Measurements from ENCODE around the gene TFAP2E.

The TFAP2E gene

GRCh38 chr1:35570589-35571137 is 2.5 kb upstream of the TFAP2E start:
- Histone ChIP-seq H3K4me3 (ENCODE audit: low read length, poor library complexity, severe bottlenecking) (no peak overlapping the region), H3K4me2 (ENCODE audit: low read depth, low read length, poor library complexity, severe bottlenecking) (no peak overlapping the region), H3K9ac (ENCODE audit: low read depth, low read length, poor library complexity, severe bottlenecking) (no peak overlapping the region)

GRCh38 chr1:35571263-35571662 is 1.9 kb upstream of the TFAP2E start:
- peaks cover 3% of the 10 kb centered on the region; the same call in 1 of the 2 replicates for H3K79me2 ChIP-seq (ENCODE audit: insufficient read depth, low read length)
- H3F3A ChIP-seq (ENCODE audit: low read depth): no peaks in the 10 kb centered on the region
- no peak overlapping the region for H3K4me3 ChIP-seq (ENCODE audit: low read length, poor library complexity, severe bottlenecking)
- no peak for TF ChIP-seq EZH2phosphoT487 (IDR thresholded peaks at IDR 0.05; ENCODE audit: borderline replicate concordance)
- H3K27me3 ChIP-seq (ENCODE audit: insufficient read depth, low read length, poor library complexity, severe bottlenecking): no peaks in the 10 kb centered on the region
- H3K4me2 ChIP-seq (ENCODE audit: low read depth, low read length, poor library complexity, severe bottlenecking): no peak overlapping the region
- peaks cover 8% of the 10 kb centered on the region for H3K4me1 ChIP-seq (ENCODE audit: insufficient read depth, low read length, poor library complexity, severe bottlenecking)
- H3K9me3 ChIP-seq (ENCODE audit: insufficient read depth, low read depth, low read length): no peaks in the 10 kb centered on the region
- H3K9me2 ChIP-seq (replicated peaks; ENCODE audit: low read depth, low read length): no peaks in the 10 kb centered on the region
- no peaks in the 10 kb centered on the region for H3K36me3 ChIP-seq (ENCODE audit: insufficient read depth, low read length)
- H4K20me1 ChIP-seq (ENCODE audit: insufficient read depth, low read length, poor library complexity, severe bottlenecking): no peaks in the 10 kb centered on the region
- H2AFZ ChIP-seq (ENCODE audit: low read length): no peak overlapping the region
- no peak overlapping the region for H3K9ac ChIP-seq (ENCODE audit: low read depth, low read length, poor library complexity, severe bottlenecking)

More at GRCh38 chr1:35570589-35571137, 2.5 kb upstream of the TFAP2E start:
- Histone ChIP-seq H3K9me3 (ENCODE audit: insufficient read depth, low read depth, low read length) (no peaks in the 10 kb centered on the region), H2AFZ (ENCODE audit: low read length) (no peak overlapping the region), H3K9me2 (replicated peaks; ENCODE audit: low read depth, low read length) (no peaks in the 10 kb centered on the region), H3F3A (ENCODE audit: low read depth) (no peaks in the 10 kb centered on the region), H3K27me3 (ENCODE audit: insufficient read depth, low read length, poor library complexity, severe bottlenecking) (no peaks in the 10 kb centered on the region), H3K36me3 (ENCODE audit: insufficient read depth, low read length) (no peaks in the 10 kb centered on the region), H3K4me1 (ENCODE audit: insufficient read depth, low read length, poor library complexity, severe bottlenecking) (peaks cover 2% of the 10 kb centered on the region), H4K20me1 (ENCODE audit: insufficient read depth, low read length, poor library complexity, severe bottlenecking) (no peaks in the 10 kb centered on the region), H3K79me2 (ENCODE audit: insufficient read depth, low read length) (no peaks in the 10 kb centered on the region)
- TF ChIP-seq EZH2phosphoT487 (IDR thresholded peaks at IDR 0.05; ENCODE audit: borderline replicate concordance) (no peak), CTCF (conservative IDR thresholded peaks at IDR 0.05; ENCODE audit: low read length) (no peak)

GRCh38 chr1:35572296-35572695 is 818 bp upstream of the TFAP2E start:
- Histone ChIP-seq H3K36me3 (ENCODE audit: insufficient read depth, low read length) (no peaks in the 10 kb centered on the region), H3K4me1 (ENCODE audit: insufficient read depth, low read length, poor library complexity, severe bottlenecking) (peaks cover 16% of the 10 kb centered on the region), H3K9me3 (ENCODE audit: insufficient read depth, low read depth, low read length) (no peaks in the 10 kb centered on the region), H3K9me2 (replicated peaks; ENCODE audit: low read depth, low read length) (no peaks in the 10 kb centered on the region), H3K4me2 (ENCODE audit: low read depth, low read length, poor library complexity, severe bottlenecking) (no peak overlapping the region), H2AFZ (ENCODE audit: low read length) (no peak overlapping the region), H3K4me3 (ENCODE audit: low read length, poor library complexity, severe bottlenecking) (no peak overlapping the region), H3K9ac (ENCODE audit: low read depth, low read length, poor library complexity, severe bottlenecking) (no peak overlapping the region), H3K27me3 (ENCODE audit: insufficient read depth, low read length, poor library complexity, severe bottlenecking) (no peaks in the 10 kb centered on the region), H4K20me1 (ENCODE audit: insufficient read depth, low read length, poor library complexity, severe bottlenecking) (no peaks in the 10 kb centered on the region), H3K79me2 (ENCODE audit: insufficient read depth, low read length) (peaks cover 13% of the 10 kb centered on the region), H3F3A (ENCODE audit: low read depth) (no peaks in the 10 kb centered on the region)
- TF ChIP-seq CTCF (conservative IDR thresholded peaks at IDR 0.05; ENCODE audit: low read length) (no peak), EZH2phosphoT487 (IDR thresholded peaks at IDR 0.05; ENCODE audit: borderline replicate concordance) (no peak)

GRCh38 chr1:35574125-35574654 is 1.1 kb downstream of the TFAP2E start:
- no peak overlapping the region for H3K4me2 ChIP-seq (ENCODE audit: low read depth, low read length, poor library complexity, severe bottlenecking)
- no peak overlapping the region for H3K4me3 ChIP-seq (ENCODE audit: low read length, poor library complexity, severe bottlenecking)
- no peaks in the 10 kb centered on the region for H3K27me3 ChIP-seq (ENCODE audit: insufficient read depth, low read length, poor library complexity, severe bottlenecking)
- H3K36me3 ChIP-seq (ENCODE audit: insufficient read depth, low read length): no peaks in the 10 kb centered on the region
- no peak overlapping the region for H2AFZ ChIP-seq (ENCODE audit: low read length)
- no peaks in the 10 kb centered on the region for H3K9me3 ChIP-seq (ENCODE audit: insufficient read depth, low read depth, low read length)
- H4K20me1 ChIP-seq (ENCODE audit: insufficient read depth, low read length, poor library complexity, severe bottlenecking): no peaks in the 10 kb centered on the region
- H3K9ac ChIP-seq (ENCODE audit: low read depth, low read length, poor library complexity, severe bottlenecking): no peak overlapping the region
- H3K4me1 ChIP-seq (ENCODE audit: insufficient read depth, low read length, poor library complexity, severe bottlenecking): peaks cover 30% of the 10 kb centered on the region
- peaks cover 26% of the 10 kb centered on the region for H3K79me2 ChIP-seq (ENCODE audit: insufficient read depth, low read length)
- no peaks in the 10 kb centered on the region for H3K9me2 ChIP-seq (replicated peaks; ENCODE audit: low read depth, low read length)
- H3F3A ChIP-seq (ENCODE audit: low read depth): no peaks in the 10 kb centered on the region
- no peak for TF ChIP-seq CTCF (conservative IDR thresholded peaks at IDR 0.05; ENCODE audit: low read length)
- no peak for TF ChIP-seq EZH2phosphoT487 (IDR thresholded peaks at IDR 0.05; ENCODE audit: borderline replicate concordance)

Measured in Loucy (cell line).